RWPE1 (cell line): ENCODE data around the gene GRIK2.

Experiments used
- CTCF ChIA-PET: fragments of 350-600 bp; sonication (Branson Sonifier 250); formaldehyde crosslinking; extraction: SDS; loops from one replicate; lab custom pipeline; 2021; lab: Yijun Ruan, JAX
- POLR2A ChIA-PET: fragments of 400-600 bp; formaldehyde crosslinking; extraction: SDS; loops from one replicate; lab custom pipeline; 2020; ENCODE audit warnings: antibody characterized with exemption; ENCODE audit not compliant: low non-redundant PET; lab: Yijun Ruan, JAX
- DNase-seq: peaks from one replicate; pipeline ENCODE4 v3.0.0; 2012; ENCODE audit warnings: low spot score
- H3K27ac ChIP-seq: fragments of 450-650 bp; 2 replicates; pipeline ENCODE4 v1.5.1; 2017
- TF ChIP-seq, protein P1 (sequence below): fragments of 450-650 bp; conservative IDR thresholded peaks from 2 replicates; pipeline ENCODE4 v1.5.1; 2017; ENCODE audit warnings: low read depth, mild to moderate bottlenecking

Gene GRIK2

DNA sequence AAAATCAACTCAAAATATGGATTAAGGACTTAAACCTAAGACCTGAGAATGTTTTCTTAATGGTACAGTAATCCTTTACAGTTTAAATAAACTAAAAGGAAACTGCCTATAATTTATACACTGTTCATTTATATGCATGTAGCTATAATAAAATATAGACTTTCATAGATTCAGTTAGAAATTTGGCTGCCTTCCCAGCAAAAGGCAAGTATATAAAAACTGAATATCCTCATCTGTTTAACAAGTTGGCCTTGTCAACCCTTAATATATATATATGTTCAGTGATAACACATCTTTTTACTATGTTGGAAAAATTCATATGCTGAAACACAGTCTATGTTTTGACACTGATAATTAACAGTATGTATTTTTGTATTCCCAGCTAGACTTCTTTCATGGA lies 123.1 kb downstream of the GRIK2 start:
- TF ChIP-seq, protein P1, sequence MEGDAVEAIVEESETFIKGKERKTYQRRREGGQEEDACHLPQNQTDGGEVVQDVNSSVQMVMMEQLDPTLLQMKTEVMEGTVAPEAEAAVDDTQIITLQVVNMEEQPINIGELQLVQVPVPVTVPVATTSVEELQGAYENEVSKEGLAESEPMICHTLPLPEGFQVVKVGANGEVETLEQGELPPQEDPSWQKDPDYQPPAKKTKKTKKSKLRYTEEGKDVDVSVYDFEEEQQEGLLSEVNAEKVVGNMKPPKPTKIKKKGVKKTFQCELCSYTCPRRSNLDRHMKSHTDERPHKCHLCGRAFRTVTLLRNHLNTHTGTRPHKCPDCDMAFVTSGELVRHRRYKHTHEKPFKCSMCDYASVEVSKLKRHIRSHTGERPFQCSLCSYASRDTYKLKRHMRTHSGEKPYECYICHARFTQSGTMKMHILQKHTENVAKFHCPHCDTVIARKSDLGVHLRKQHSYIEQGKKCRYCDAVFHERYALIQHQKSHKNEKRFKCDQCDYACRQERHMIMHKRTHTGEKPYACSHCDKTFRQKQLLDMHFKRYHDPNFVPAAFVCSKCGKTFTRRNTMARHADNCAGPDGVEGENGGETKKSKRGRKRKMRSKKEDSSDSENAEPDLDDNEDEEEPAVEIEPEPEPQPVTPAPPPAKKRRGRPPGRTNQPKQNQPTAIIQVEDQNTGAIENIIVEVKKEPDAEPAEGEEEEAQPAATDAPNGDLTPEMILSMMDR, result no peak
- POLR2A ChIA-PET, result no interaction called here
- no peak for DNase-seq
- no peak overlapping the region for H3K27ac ChIP-seq
- CTCF ChIA-PET, result no interaction called here

DNA sequence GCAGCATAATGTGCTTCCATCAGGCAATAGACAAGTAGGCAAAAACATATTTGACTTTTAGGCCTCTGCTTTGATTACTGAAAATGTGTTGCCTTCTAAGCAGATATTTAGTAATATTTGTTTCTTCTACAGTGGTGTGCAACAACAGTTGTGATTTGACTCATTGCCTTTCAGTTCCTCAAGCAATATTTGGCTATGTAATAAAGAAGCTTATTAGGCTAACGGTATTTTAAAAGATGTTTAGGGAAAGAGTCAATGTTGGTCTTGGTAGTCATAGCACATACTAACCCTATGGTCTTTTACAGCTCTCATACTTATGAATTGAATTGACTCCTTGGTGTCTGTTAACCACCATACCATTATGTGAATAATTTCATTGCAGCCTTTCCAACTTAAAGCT lies 124.1 kb downstream of the GRIK2 start:
- TF ChIP-seq, protein P1, result no peak
- no peak for DNase-seq
- ChIA-PET POLR2A (no interaction called here), CTCF (interaction anchor here (0.5 kb wide), 2 partner anchors 16 to 1270 kb away, joined by 3 to 5 read pairs; no protein-coding TSS in a partner anchor)
- no peak overlapping the region for H3K27ac ChIP-seq

DNA sequence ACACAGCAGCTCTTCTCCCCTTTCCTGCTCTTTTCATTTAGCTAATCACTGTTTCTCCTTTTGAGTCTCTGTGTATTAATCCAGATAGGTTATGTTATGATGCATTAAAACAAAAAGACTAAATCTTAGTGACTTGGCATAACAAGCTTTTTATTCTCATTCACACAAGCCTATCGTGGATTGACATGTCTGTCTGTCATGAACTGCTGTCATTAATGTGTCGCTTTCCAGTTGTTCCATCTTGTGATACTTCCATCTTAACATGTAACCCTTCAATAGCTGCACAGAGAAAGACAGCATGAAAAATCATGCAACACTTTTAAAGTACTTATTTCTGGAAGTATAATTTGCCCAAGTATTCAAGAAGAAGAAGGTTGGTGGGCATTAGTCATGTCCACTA lies 128.7 kb downstream of the GRIK2 start:
- DNase-seq, result no peak
- no peak overlapping the region for H3K27ac ChIP-seq
- TF ChIP-seq, protein P1, result no peak
- CTCF ChIA-PET, result no interaction called here
- POLR2A ChIA-PET, result no interaction called here

DNA sequence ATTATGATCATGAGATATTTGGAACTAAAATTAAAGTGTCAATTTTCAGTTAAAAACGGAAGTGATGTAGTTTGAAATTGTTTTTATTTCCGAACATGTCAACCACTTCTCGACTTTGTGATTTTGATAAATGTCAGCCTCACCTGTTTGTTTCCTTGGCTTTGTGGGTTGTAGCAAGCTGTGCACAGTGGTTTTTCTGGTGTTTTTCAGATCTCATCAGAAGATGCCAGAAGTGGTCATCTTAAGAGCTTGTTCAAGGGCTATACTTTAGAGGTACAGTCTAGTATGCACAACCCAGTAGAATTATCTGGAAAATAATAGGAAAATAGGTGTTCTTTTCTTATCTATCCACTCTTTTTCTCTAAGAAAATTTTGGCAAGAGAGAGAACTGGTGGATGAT lies 134.0 kb downstream of the GRIK2 start:
- ChIA-PET POLR2A (no interaction called here), CTCF (no interaction called here)
- no peak for DNase-seq
- no peak overlapping the region for H3K27ac ChIP-seq
- TF ChIP-seq, protein P1, result no peak

DNA sequence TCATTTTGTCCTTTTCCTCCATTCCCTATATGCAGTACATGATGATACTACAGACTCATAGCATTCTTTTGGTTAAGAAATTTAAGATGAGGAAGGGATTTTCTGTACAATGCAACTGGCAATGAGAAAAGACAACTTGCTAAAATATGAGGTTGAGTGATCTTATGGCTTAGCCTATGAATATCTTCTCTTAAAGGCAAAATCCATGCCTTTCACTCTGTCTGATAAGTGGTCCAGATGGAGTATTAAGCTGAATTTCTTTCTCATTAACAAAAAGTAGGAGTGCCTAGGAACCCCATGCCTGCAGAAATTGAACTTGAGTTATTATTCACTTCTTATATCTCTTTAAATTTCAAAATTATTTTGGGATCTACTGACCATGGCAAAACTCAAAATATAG lies 135.3 kb downstream of the GRIK2 start:
- TF ChIP-seq, protein P1, result no peak
- H3K27ac ChIP-seq, result no peak overlapping the region
- ChIA-PET POLR2A (no interaction called here), CTCF (no interaction called here)
- DNase-seq, result no peak

DNA sequence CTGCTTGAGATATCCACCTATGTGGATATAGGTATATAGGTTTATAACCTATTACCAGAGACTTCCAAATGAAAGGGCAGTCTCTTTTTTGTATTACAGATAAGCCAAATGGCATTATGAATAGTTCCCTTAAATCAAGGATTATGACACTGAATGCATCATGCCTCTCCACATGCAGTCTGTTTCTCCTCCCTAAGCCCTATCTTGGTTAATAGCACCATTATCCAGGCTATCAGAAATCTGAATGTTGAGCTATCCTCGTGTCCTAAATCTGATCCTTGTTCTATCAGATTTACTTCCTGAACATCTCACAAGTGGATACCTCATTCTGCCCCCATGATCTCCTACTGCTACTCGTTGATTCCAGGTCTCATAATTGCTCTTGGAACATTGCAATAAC lies 138.0 kb downstream of the GRIK2 start:
- ChIA-PET POLR2A (no interaction called here), CTCF (no interaction called here)
- TF ChIP-seq, protein P1, result no peak
- no peak for DNase-seq
- no peak overlapping the region for H3K27ac ChIP-seq

DNA sequence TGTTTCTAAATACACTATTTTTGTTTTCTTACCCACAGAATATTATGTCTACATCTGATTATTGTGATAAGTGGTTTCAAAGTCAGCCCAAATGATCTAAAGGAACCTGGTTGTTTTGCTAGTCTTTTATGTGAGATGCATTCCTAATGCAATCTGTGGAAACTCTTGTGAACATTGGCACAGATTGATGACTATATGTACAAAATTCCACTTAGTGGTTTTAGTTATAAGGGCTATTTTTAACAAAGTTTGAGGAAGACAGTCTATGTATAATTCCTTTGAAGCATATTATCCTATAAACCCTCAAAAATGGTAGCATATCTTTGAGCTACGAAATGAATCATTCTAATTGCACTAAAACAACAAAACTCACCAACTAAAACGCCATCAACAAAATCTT lies 140.9 kb downstream of the GRIK2 start:
- no peak overlapping the region for H3K27ac ChIP-seq
- POLR2A ChIA-PET, result no interaction called here
- TF ChIP-seq, protein P1, result no peak
- DNase-seq, result no peak
- CTCF ChIA-PET, result no interaction called here
